Mesodermal cell (in vitro differentiated cells): ENCODE measurements around the gene ELMO1.

Experiments used
- H3K27ac ChIP-seq: 2 replicates; pipeline ENCODE4 v1.7.0; 2013; ENCODE audit warnings: mild to moderate bottlenecking, low read depth, low read length, moderate library complexity; ENCODE audit not compliant: severe bottlenecking
- H3K36me3 ChIP-seq: 2 replicates; pipeline ENCODE4 v1.7.1; 2013; ENCODE audit warnings: mild to moderate bottlenecking, low read length, moderate library complexity; ENCODE audit not compliant: control insufficient read depth, insufficient read depth
- H3K4me1 ChIP-seq: one replicate; pipeline ENCODE4 v1.7.1; 2013; ENCODE audit warnings: mild to moderate bottlenecking, low read length; ENCODE audit not compliant: insufficient read depth, control insufficient read depth, poor library complexity, severe bottlenecking
- H3K4me3 ChIP-seq: 2 replicates; pipeline ENCODE4 v1.7.0; 2013; ENCODE audit warnings: low read length, control low read depth, mild to moderate bottlenecking; ENCODE audit not compliant: insufficient read depth, poor library complexity, severe bottlenecking; ENCODE audit errors: extremely low read depth
- H3K9me3 ChIP-seq: 2 replicates; pipeline ENCODE4 v1.7.1; 2013; ENCODE audit warnings: mild to moderate bottlenecking, low read length, moderate library complexity; ENCODE audit not compliant: control insufficient read depth
- WGBS, 2 experiments: methylation state at CpG; one replicate each; pipeline ENCODE4 v1.1.5; 2013; ENCODE audit warnings: missing lambda C conversion rate in 2 of 2; ENCODE audit not compliant: insufficient coverage in 2 of 2; 5-methylcytosine and 5-hydroxymethylcytosine counted together

Gene ELMO1

GRCh38 chr7:36918591-36918990 is 530.1 kb downstream of the ELMO1 start:
- H3K27ac ChIP-seq, result no peak overlapping the region
- no peaks in the 10 kb centered on the region for H3K4me1 ChIP-seq
- no peaks in the 10 kb centered on the region for H3K36me3 ChIP-seq
- WGBS, 2 experiments, result 100% methylated on average over 1 of the region's 2 CpGs; no CpG with 5 or more reads in 1 of the 2 experiments
- H3K4me3 ChIP-seq, result no peak overlapping the region
- H3K9me3 ChIP-seq, result no peaks in the 10 kb centered on the region

GRCh38 chr7:36916619-36917018 is 532.0 kb downstream of the ELMO1 start:
- Histone ChIP-seq H3K27ac (no peak overlapping the region), H3K36me3 (no peaks in the 10 kb centered on the region), H3K9me3 (no peaks in the 10 kb centered on the region), H3K4me1 (no peaks in the 10 kb centered on the region), H3K4me3 (no peak overlapping the region)

GRCh38 chr7:36916116-36916515 is 532.5 kb downstream of the ELMO1 start:
- Histone ChIP-seq H3K4me1 (no peaks in the 10 kb centered on the region), H3K27ac (no peak overlapping the region), H3K36me3 (no peaks in the 10 kb centered on the region), H3K9me3 (no peaks in the 10 kb centered on the region), H3K4me3 (no peak overlapping the region)
- WGBS, 2 experiments, result 100% methylated on average over 1 of the region's 3 CpGs; no CpG with 5 or more reads in 1 of the 2 experiments

GRCh38 chr7:36911788-36912187 is 536.9 kb downstream of the ELMO1 start:
- no peak overlapping the region for H3K27ac ChIP-seq
- WGBS, 2 experiments, result 90 to 92% methylated on average over 2 of the region's 5 CpGs

GRCh38 chr7:36910859-36911258 is 537.8 kb downstream of the ELMO1 start:
- H3K4me3 ChIP-seq, result no peak overlapping the region
- H3K4me1 ChIP-seq, result no peaks in the 10 kb centered on the region
- H3K27ac ChIP-seq, result no peak overlapping the region
- 83 to 94% methylated on average over 3 of the region's 5 CpGs for WGBS, 2 experiments
- no peaks in the 10 kb centered on the region for H3K36me3 ChIP-seq
- H3K9me3 ChIP-seq, result no peaks in the 10 kb centered on the region

More at GRCh38 chr7:36911788-36912187, 536.9 kb downstream of the ELMO1 start:
- H3K4me1 ChIP-seq, result no peaks in the 10 kb centered on the region
- no peaks in the 10 kb centered on the region for H3K9me3 ChIP-seq
- H3K4me3 ChIP-seq, result no peak overlapping the region
- H3K36me3 ChIP-seq, result no peaks in the 10 kb centered on the region

GRCh38 chr7:36910401-36910800 is 538.3 kb downstream of the ELMO1 start:
- WGBS, 2 experiments, result 88 to 90% methylated on average over 3 of the region's 3 CpGs
- H3K9me3 ChIP-seq, result no peaks in the 10 kb centered on the region
- no peaks in the 10 kb centered on the region for H3K36me3 ChIP-seq
- no peak overlapping the region for H3K27ac ChIP-seq
- no peaks in the 10 kb centered on the region for H3K4me1 ChIP-seq
- no peak overlapping the region for H3K4me3 ChIP-seq

GRCh38 chr7:36906956-36907635 is 541.6 kb downstream of the ELMO1 start:
- H3K4me1 ChIP-seq, result no peaks in the 10 kb centered on the region
- no peaks in the 10 kb centered on the region for H3K9me3 ChIP-seq
- H3K27ac ChIP-seq, result no peak overlapping the region
- 69 to 85% methylated on average over 1 of the region's 3 CpGs for WGBS, 2 experiments
- H3K4me3 ChIP-seq, result no peak overlapping the region
- no peaks in the 10 kb centered on the region for H3K36me3 ChIP-seq

- Histone ChIP-seq H3K4me1 (no peaks in the 10 kb centered on the region), H3K9me3 (no peaks in the 10 kb centered on the region), H3K4me3 (no peak overlapping the region), H3K36me3 (no peaks in the 10 kb centered on the region), H3K27ac (no peak overlapping the region)
- WGBS, 2 experiments, result 80 to 92% methylated on average over 1 to 2 of the region's 4 CpGs
These were observed 542.2 kb downstream of the ELMO1 start for GRCh38 chr7:36906448-36906847.

- H3K9me3 ChIP-seq, result no peaks in the 10 kb centered on the region
- 100% methylated on average over 1 of the region's 2 CpGs; no CpG with 5 or more reads in 1 of the 2 experiments for WGBS, 2 experiments
- no peak overlapping the region for H3K27ac ChIP-seq
- H3K4me3 ChIP-seq, result no peak overlapping the region
- H3K36me3 ChIP-seq, result no peaks in the 10 kb centered on the region
- H3K4me1 ChIP-seq, result no peaks in the 10 kb centered on the region
These were observed 542.8 kb downstream of the ELMO1 start for GRCh38 chr7:36905841-36906240.

- 90% methylated on average over 2 of the region's 2 CpGs; no CpG with 5 or more reads in 1 of the 2 experiments for WGBS, 2 experiments
- no peaks in the 10 kb centered on the region for H3K36me3 ChIP-seq
- H3K9me3 ChIP-seq, result no peaks in the 10 kb centered on the region
- no peaks in the 10 kb centered on the region for H3K4me1 ChIP-seq
- no peak overlapping the region for H3K27ac ChIP-seq
- no peak overlapping the region for H3K4me3 ChIP-seq
These were observed 543.9 kb downstream of the ELMO1 start for GRCh38 chr7:36904802-36905201.

- no peak overlapping the region for H3K27ac ChIP-seq
- no peaks in the 10 kb centered on the region for H3K4me1 ChIP-seq
- H3K4me3 ChIP-seq, result no peak overlapping the region
- no peaks in the 10 kb centered on the region for H3K9me3 ChIP-seq
- no peaks in the 10 kb centered on the region for H3K36me3 ChIP-seq
- 97 to 100% methylated on average over 2 to 3 of the region's 3 CpGs for WGBS, 2 experiments
These were observed 544.6 kb downstream of the ELMO1 start for GRCh38 chr7:36904101-36904500.
